Sigmoid colon (tissue), 7 donors: Measurements from ENCODE around the gene VIPR2. TPM values are rescaled to one million over a fixed set of nuclear protein-coding genes. Genes with fewer than 3 reads are reported as not detected.
A peak's percentile ranks its signal among the peaks of the same experiment; 100 is the strongest.

Experiments
- DNase-seq: peaks from one replicate; pipeline ENCODE4 v3.0.0-alpha.2; 2019
- H3K27ac ChIP-seq, 4 donors: fragments of 200-600 bp; sonication (generic); one replicate each; pipeline ENCODE4 v1.5.1; 2016 to 2019; ENCODE audit warnings: mild to moderate bottlenecking in 1 of 4
- H3K27me3 ChIP-seq, 3 donors: fragments of 200-600 bp; sonication (generic); one replicate each; pipeline ENCODE4 v1.5.1; 2019; ENCODE audit warnings: mild to moderate bottlenecking in 1 of 3
- H3K36me3 ChIP-seq, 4 donors: fragments of 200-600 bp; sonication (generic); one replicate each; pipeline ENCODE4 v1.5.1; 2016 to 2019
- H3K4me1 ChIP-seq, 4 donors: fragments of 200-600 bp; sonication (generic); one replicate each; pipeline ENCODE4 v1.5.1; 2017 to 2019
- H3K4me3 ChIP-seq, 4 donors: fragments of 200-600 bp; sonication (generic); one replicate each; pipeline ENCODE4 v1.5.1; 2017 to 2019; ENCODE audit warnings: mild to moderate bottlenecking in 2 of 4, moderate library complexity in 1 of 4
- H3K9me3 ChIP-seq, 4 donors: fragments of 200-600 bp in 3 of 4; sonication (generic) in 3 of 4; one replicate each; pipeline versions ENCODE4 v1.5.1 to v1.6.1; 2013 to 2019
- CTCF ChIP-seq, 4 experiments: fragments of 450-650 bp in 3 of 4; fragments of 200-600 bp in 1 of 4; IDR thresholded peaks; one replicate each; pipeline ENCODE4 v1.5.1; 2016 to 2019; ENCODE audit warnings: antibody characterized with exemption in 4 of 4, mild to moderate bottlenecking in 3 of 4, moderate library complexity in 2 of 4
- EP300 ChIP-seq, 4 donors: sonication (generic); formaldehyde crosslinking; IDR thresholded peaks; one replicate each; pipeline ENCODE4 v1.6.1; 2017; ENCODE audit warnings: antibody characterized with exemption in 4 of 4
- POLR2A ChIP-seq, 2 donors: fragments of 450-650 bp; IDR thresholded peaks; one replicate each; pipeline ENCODE4 v1.6.1; 2016; ENCODE audit warnings: antibody characterized with exemption in 2 of 2, mild to moderate bottlenecking in 2 of 2, moderate library complexity in 2 of 2
- POLR2AphosphoS5 ChIP-seq, 4 donors: sonication (generic); formaldehyde crosslinking; IDR thresholded peaks; one replicate each; pipeline ENCODE4 v1.6.1; 2017; ENCODE audit warnings: antibody characterized with exemption in 4 of 4
- WGBS, 2 donors: extraction: QIAGEN DNeasy Blood & Tissue Kit; methylation state at CpG; one replicate each; pipeline ENCODE4 v1.1.7; 2013; 5-methylcytosine and 5-hydroxymethylcytosine counted together
- intact Hi-C: fragments of 100-400 bp; cut with DNase I; formaldehyde crosslinking; loops from one replicate; pipeline ENCODE4 v1.15.1; 2023
- polyA plus RNA-seq, 3 donors: library from polyadenylated mRNA; stranded (reverse); fragments of 200-250 nt; gene quantifications; one replicate each; pipeline ENCODE4 v1.2.3, GENCODE V29; 2013
- total RNA-seq, 4 donors: library from RNA; depleted of rRNA; stranded (reverse); fragments of >200 nt; gene quantifications; one replicate each; pipeline ENCODE4 v1.1.0, GENCODE V29; 2016
- donor health status: healthy with polysubstance abuse.
- donor health status: Bipolar disorder and iron deficiency.
- donor health status: healthy.

VIPR2 gene
- total and polyA plus RNA-seq, 7 donors, result 0.23 to 21.4 (median 11.7) TPM

DNA sequence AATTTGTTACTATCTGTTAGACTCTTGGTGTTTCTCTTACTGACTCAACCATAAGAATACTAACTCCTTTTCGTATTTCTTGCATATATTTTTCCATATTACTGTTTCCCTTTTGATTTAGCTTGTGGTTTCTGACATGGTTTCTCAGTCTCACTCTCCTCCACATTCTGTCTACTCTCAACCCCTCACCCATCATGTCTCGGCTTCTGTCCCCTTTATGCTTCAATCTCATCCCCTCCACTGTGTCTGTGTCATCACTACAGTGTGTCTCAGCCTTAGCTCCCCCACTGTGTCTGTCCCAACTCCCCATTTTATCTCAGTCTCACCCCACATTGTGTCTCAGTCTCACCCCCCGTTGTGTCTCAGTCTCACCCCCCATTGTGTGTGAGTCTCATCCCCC is 126.9 kb downstream of the VIPR2 start:
- 67 to 81% methylated on average over 3 of the region's 3 CpGs for WGBS, 2 donors
- TF ChIP-seq POLR2A (IDR thresholded peaks at IDR 0.05) (no peak), POLR2AphosphoS5 (IDR thresholded peaks at IDR 0.05) (no peak), CTCF (IDR thresholded peaks at IDR 0.05) (no peak), EP300 (IDR thresholded peaks at IDR 0.05) (no peak)
- no peaks in the 10 kb centered on the region for H3K27me3 ChIP-seq
- H3K4me3 ChIP-seq, result no peak overlapping the region
- H3K4me1 ChIP-seq, result peaks cover 0 to 41% (median 33%) of the 10 kb centered on the region in 4 donors
- no peaks in the 10 kb centered on the region for H3K36me3 ChIP-seq
- H3K9me3 ChIP-seq, result no peaks in the 10 kb centered on the region
- no peak overlapping the region for H3K27ac ChIP-seq
- DNase-seq, result no peak
- intact Hi-C loops, result no loop called here

DNA sequence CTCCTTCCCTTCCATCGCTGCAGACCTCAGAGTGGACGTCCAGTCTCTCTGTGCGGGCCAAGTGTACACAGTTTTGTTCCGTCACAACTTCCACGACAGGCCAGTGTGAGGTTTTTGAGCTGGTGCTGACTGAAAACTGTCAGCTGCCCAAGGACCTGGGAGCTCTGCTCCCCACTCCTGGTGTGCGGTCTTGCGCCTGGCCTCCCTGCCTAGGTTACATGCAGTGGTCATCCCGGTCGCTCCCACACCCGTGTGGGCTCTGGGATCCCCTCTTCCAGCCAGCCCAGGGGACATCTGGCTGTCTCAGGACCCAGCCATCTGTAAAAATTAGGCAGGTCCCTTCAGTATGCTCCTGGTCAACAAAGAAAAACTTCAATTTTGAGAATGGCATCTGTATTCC is 127.5 kb downstream of the VIPR2 start:
- Histone ChIP-seq H3K27me3 (no peaks in the 10 kb centered on the region), H3K4me1 (peaks cover 0 to 46% (median 37%) of the 10 kb centered on the region in 4 donors), H3K36me3 (no peaks in the 10 kb centered on the region), H3K27ac (peak overlapping the region in 1 of 4 donors; percentile 85), H3K4me3 (no peak overlapping the region), H3K9me3 (no peaks in the 10 kb centered on the region)
- WGBS, 2 donors, result 91 to 92% methylated on average over 10 of the region's 10 CpGs
- intact Hi-C loops, result no loop called here
- DNase-seq, result no peak
- TF ChIP-seq POLR2AphosphoS5 (IDR thresholded peaks at IDR 0.05), result no peak
- TF ChIP-seq CTCF (IDR thresholded peaks at IDR 0.05), result no peak
- no peak for TF ChIP-seq POLR2A (IDR thresholded peaks at IDR 0.05)
- TF ChIP-seq EP300 (IDR thresholded peaks at IDR 0.05), result no peak

- H3K4me1 ChIP-seq, result peaks cover 0 to 53% (median 43%) of the 10 kb centered on the region in 4 donors
- H3K27ac ChIP-seq, result peak overlapping the region; percentile 71 to 85 (median 84)
- intact Hi-C loops, result no loop called here
- H3K4me3 ChIP-seq, result no peak overlapping the region
- no peaks in the 10 kb centered on the region for H3K27me3 ChIP-seq
- TF ChIP-seq EP300 (IDR thresholded peaks at IDR 0.05) (no peak), POLR2A (IDR thresholded peaks at IDR 0.05) (no peak), CTCF (IDR thresholded peaks at IDR 0.05) (no peak), POLR2AphosphoS5 (IDR thresholded peaks at IDR 0.05) (no peak)
- DNase-seq, result no peak
- 84 to 88% methylated on average over 19 of the region's 19 CpGs for WGBS, 2 donors
- H3K36me3 ChIP-seq, result no peaks in the 10 kb centered on the region
- no peaks in the 10 kb centered on the region for H3K9me3 ChIP-seq
These were observed 128.1 kb downstream of the VIPR2 start for GRCh38 chr7:159016591-159016990.

DNA sequence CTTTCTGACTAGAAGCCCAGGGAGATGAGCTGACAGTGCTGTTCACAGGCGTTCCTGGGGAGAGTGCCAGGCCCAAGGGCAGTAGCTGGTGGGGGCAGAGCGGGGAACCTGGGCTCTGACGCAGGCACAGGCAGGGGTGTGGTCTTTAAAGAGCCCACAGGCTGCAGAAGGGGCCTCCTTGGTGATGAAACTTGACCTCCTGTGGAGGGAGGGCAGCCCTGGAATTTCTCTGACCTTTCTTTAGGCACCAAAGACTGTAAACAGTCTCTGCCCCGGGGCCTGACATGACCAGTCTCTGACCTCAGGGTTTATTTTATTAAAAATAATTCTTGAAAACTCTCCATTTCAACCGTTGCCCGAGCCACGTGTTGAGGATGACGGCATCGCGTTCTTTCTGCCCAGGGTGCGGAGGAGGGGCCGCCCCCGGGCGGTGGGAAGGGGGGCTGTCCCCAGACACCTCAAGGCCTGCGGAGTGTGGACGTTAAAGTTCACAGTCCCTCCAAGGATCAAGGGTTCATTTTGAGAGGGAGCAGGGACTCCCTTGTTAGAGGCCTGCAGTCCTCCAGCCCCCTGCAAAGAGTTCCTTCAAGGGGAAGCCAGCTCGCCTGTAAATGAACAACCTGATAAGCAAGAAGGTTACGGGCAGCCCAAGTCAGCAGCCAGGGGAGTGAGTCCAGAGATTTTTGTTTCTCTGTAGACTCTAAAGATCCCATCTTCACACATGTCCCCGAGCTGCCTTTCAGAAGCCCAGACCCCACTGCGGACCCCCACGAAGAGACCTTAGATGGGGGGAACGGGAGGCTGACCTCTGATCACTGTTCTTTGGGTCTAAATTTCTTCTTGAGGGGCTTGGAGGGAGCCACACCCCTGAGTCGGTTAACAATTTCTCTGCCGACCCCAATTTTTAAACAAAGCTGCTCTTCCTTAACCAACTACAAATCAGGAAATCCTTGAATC is 128.9 kb downstream of the VIPR2 start:
- TF ChIP-seq POLR2AphosphoS5 (IDR thresholded peaks at IDR 0.05) (peak; percentile 55 to 73 (median 60)), POLR2A (IDR thresholded peaks at IDR 0.05) (no peak), EP300 (IDR thresholded peaks at IDR 0.05) (peak in 2 of 4 donors; percentile 52 to 56)
- peaks cover 0 to 59% (median 51%) of the 10 kb centered on the region in 4 donors for H3K4me1 ChIP-seq
- intact Hi-C loops, result no loop called here
- DNase-seq, result peak; percentile 95
- no peaks in the 10 kb centered on the region for H3K9me3 ChIP-seq
- 58 to 69% methylated on average over 24 of the region's 24 CpGs for WGBS, 2 donors
- no peak overlapping the region for H3K4me3 ChIP-seq
- peak overlapping the region; percentile 71 to 85 (median 84) for H3K27ac ChIP-seq
- H3K27me3 ChIP-seq, result no peaks in the 10 kb centered on the region
- H3K36me3 ChIP-seq, result no peaks in the 10 kb centered on the region

GRCh38 chr7:159015081-159015453 is 129.6 kb downstream of the VIPR2 start:
- TF ChIP-seq CTCF (IDR thresholded peaks at IDR 0.05) (no peak), EP300 (IDR thresholded peaks at IDR 0.05) (no peak), POLR2AphosphoS5 (IDR thresholded peaks at IDR 0.05) (no peak), POLR2A (IDR thresholded peaks at IDR 0.05) (no peak)
- WGBS, 2 donors, result 78 to 87% methylated on average over 6 of the region's 6 CpGs
- intact Hi-C loops, result no loop called here
- H3K36me3 ChIP-seq, result no peaks in the 10 kb centered on the region
- no peaks in the 10 kb centered on the region for H3K27me3 ChIP-seq
- no peak for DNase-seq
- peak overlapping the region; percentile 71 to 85 (median 84) for H3K27ac ChIP-seq
- H3K9me3 ChIP-seq, result no peaks in the 10 kb centered on the region
- no peak overlapping the region for H3K4me3 ChIP-seq
- peaks cover 0 to 59% (median 51%) of the 10 kb centered on the region in 4 donors for H3K4me1 ChIP-seq
